GM18868 (cell line): ENCODE results near the gene SMIM28.
"Not testable (repeated sequence)": the region's sequence is repeated elsewhere in the genome, so short reads cannot be mapped to it uniquely, and the experiment has no call there.

Source experiments
- ATAC-seq: cut with Tn5 transposase; IDR thresholded peaks from one replicate; pipeline ENCODE4 v1.9.1; 2021; ENCODE audit warnings: mild to moderate bottlenecking, moderate library complexity; ENCODE audit not compliant: unreplicated experiment

SMIM28 gene

GRCh38 chr6:138377844-138378243, at the start of gene SMIM28:
Gene SMIM28, plus strand, starts transcription at chr6:138377905. Its CDS starts 168 bp downstream, at chr6:138378073.
- no peak for ATAC-seq

GRCh38 chr6:138328210-138328609, 49.5 kb upstream of the SMIM28 start:
- ATAC-seq, result no peak

GRCh38 chr6:138330763-138331162, 46.9 kb upstream of the SMIM28 start:
- no peak for ATAC-seq

GRCh38 chr6:138331444-138331843, 46.3 kb upstream of the SMIM28 start:
- ATAC-seq, result no peak

- no peak for ATAC-seq
Measured at GRCh38 chr6:138331984-138332383, 45.7 kb upstream of the SMIM28 start.

GRCh38 chr6:138334000-138334399, 43.7 kb upstream of the SMIM28 start:
- no peak for ATAC-seq

- no peak for ATAC-seq
Measured at GRCh38 chr6:138334963-138335362, 42.7 kb upstream of the SMIM28 start.

GRCh38 chr6:138336221-138336620, 41.5 kb upstream of the SMIM28 start:
- ATAC-seq, result no peak

- ATAC-seq, result no peak
Measured at GRCh38 chr6:138337076-138337475, 40.6 kb upstream of the SMIM28 start.

GRCh38 chr6:138339024-138339423, 38.7 kb upstream of the SMIM28 start:
- no peak for ATAC-seq

- no peak for ATAC-seq
Measured at GRCh38 chr6:138341176-138341575, 36.5 kb upstream of the SMIM28 start.

- ATAC-seq, result no peak
Measured at GRCh38 chr6:138343112-138343511, 34.6 kb upstream of the SMIM28 start.

- ATAC-seq, result no peak
Measured at GRCh38 chr6:138345565-138346285, 32.0 kb upstream of the SMIM28 start.

- no peak for ATAC-seq
Measured at GRCh38 chr6:138346302-138347195, 31.2 kb upstream of the SMIM28 start.

GRCh38 chr6:138347864-138348263, 29.8 kb upstream of the SMIM28 start:
- ATAC-seq, result no peak

- ATAC-seq, result no peak
Measured at GRCh38 chr6:138349891-138350290, 27.8 kb upstream of the SMIM28 start.

GRCh38 chr6:138357928-138358327, 19.8 kb upstream of the SMIM28 start:
- ATAC-seq, result no peak

GRCh38 chr6:138368684-138369083, 9.0 kb upstream of the SMIM28 start:
- not testable (repeated sequence) for ATAC-seq

GRCh38 chr6:138370631-138371451, 6.9 kb upstream of the SMIM28 start:
- no peak for ATAC-seq

- no peak for ATAC-seq
Measured at GRCh38 chr6:138371452-138371711, 6.3 kb upstream of the SMIM28 start.

GRCh38 chr6:138371720-138372119, 6.0 kb upstream of the SMIM28 start:
- no peak for ATAC-seq
